Neural crest cell (in vitro differentiated cells): ENCODE results near the gene KRTCAP2. TPM values are rescaled to one million over a fixed set of nuclear protein-coding genes. Genes with fewer than 3 reads are reported as not detected.
"Not testable (repeated sequence)": the region's sequence is repeated elsewhere in the genome, so short reads cannot be mapped to it uniquely, and the experiment has no call there.

Experiments
- DNase-seq: peaks from one replicate; pipeline ENCODE4 v3.0.0; 2021; ENCODE audit warnings: low read depth, mixed read lengths, low spot score
- H3K27ac Mint-ChIP-seq: one replicate; pipeline ENCODE4 v1.8.0; 2021; ENCODE audit warnings: mild to moderate bottlenecking, mixed read lengths; ENCODE audit not compliant: unreplicated experiment
- H3K27me3 Mint-ChIP-seq: 2 replicates; pipeline ENCODE4 v1.8.0; 2021; ENCODE audit warnings: low read depth, mild to moderate bottlenecking, mixed read lengths
- H3K36me3 Mint-ChIP-seq: 2 replicates; pipeline ENCODE4 v1.8.0; 2021; ENCODE audit warnings: low read depth, mild to moderate bottlenecking, mixed read lengths
- H3K4me1 Mint-ChIP-seq: 2 replicates; pipeline ENCODE4 v1.8.0; 2021; ENCODE audit warnings: mixed read lengths
- H3K4me3 Mint-ChIP-seq: one replicate; pipeline ENCODE4 v1.8.0; 2021; ENCODE audit warnings: mild to moderate bottlenecking, mixed read lengths
- H3K9me3 Mint-ChIP-seq: 2 replicates; pipeline ENCODE4 v1.8.0; 2021; ENCODE audit warnings: mixed read lengths
- total RNA-seq: library from RNA; stranded (reverse); gene quantifications from 2 replicates; pipeline ENCODE4 v1.2.1, GENCODE V29; 2021
- TF ChIP-seq, protein P1 (sequence below): fragments of 200-600 bp; sonication (generic); conservative IDR thresholded peaks from 2 replicates; pipeline ENCODE4 v1.5.0; 2021; ENCODE audit warnings: antibody characterized with exemption, mild to moderate bottlenecking

The KRTCAP2 gene
- total RNA-seq, 1 donor from 2014 or later: 125 TPM

DNA sequence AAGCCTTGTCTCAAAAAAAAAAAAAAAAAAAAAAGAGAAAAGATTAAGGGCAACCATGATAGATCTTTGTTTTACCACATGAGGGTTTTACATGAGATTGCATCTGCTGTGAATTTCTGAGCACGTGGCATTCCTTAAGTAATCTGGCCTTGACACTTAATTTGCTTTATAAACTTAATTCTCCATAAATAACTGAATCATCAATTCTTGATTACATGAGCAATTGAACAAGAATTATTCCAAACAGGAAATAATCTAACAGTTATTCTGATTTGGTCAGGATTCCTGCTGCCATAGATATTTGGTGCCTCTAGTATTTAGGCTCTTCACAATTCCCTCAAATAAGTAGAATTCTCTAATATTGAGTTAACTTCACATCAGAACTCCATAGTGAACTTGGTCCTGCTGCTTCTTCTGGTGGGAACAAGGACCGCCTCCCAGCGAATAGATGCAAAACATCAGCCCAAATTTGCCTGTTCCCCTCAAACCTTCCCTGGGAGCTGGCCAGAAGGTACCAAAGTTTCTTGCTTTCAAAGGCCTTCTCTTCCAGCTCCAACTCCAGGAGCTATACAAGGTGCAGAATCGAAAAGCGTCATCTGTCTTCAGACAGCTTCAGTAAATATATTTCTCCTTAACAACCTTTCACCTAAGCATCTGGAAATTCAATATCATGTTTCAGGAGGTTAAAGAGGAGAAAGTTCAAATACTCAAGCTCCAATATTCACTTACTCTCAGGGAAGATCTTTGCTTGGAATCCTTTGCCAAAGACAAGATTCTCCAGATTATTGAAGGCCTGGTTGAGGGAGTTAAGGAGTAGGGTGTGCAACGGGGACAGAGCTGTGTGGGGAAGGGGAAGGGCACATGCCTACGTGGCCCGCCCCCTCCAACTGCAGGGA lies 1.0 kb downstream of the KRTCAP2 start:
- H3K27ac Mint-ChIP-seq: peak overlapping the region; percentile 97
- no peak for DNase-seq
- H3K4me3 Mint-ChIP-seq: peak overlapping the region; percentile 100
- H3K9me3 Mint-ChIP-seq: no peaks in the 10 kb centered on the region
- peaks cover 6% of the 10 kb centered on the region for H3K36me3 Mint-ChIP-seq
- TF ChIP-seq, protein P1, sequence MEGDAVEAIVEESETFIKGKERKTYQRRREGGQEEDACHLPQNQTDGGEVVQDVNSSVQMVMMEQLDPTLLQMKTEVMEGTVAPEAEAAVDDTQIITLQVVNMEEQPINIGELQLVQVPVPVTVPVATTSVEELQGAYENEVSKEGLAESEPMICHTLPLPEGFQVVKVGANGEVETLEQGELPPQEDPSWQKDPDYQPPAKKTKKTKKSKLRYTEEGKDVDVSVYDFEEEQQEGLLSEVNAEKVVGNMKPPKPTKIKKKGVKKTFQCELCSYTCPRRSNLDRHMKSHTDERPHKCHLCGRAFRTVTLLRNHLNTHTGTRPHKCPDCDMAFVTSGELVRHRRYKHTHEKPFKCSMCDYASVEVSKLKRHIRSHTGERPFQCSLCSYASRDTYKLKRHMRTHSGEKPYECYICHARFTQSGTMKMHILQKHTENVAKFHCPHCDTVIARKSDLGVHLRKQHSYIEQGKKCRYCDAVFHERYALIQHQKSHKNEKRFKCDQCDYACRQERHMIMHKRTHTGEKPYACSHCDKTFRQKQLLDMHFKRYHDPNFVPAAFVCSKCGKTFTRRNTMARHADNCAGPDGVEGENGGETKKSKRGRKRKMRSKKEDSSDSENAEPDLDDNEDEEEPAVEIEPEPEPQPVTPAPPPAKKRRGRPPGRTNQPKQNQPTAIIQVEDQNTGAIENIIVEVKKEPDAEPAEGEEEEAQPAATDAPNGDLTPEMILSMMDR: no peak
- H3K27me3 Mint-ChIP-seq: peaks cover 3% of the 10 kb centered on the region
- peaks cover 46% of the 10 kb centered on the region for H3K4me1 Mint-ChIP-seq

DNA sequence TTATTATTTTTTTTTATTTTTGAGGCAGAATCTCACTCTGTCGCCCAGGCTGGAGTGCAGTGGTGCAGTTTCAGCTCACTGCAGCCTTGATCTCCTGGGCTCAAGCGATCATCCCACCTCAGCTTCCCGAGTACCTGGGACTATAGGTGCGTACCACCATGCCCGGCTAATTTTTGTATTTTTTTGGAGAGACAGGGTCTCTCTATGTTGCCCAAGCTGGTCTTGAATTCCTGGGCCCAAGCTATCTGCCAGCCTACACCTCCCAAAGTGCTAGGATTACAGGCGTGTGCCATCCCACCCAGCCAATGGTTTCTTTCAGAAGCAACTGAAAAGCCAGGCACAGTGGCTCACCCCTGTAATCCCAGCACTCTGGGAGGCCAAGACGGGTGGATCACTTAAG lies 2.3 kb downstream of the KRTCAP2 start:
- H3K4me3 Mint-ChIP-seq: peak overlapping the region; percentile 100
- TF ChIP-seq, protein P1: no peak
- H3K9me3 Mint-ChIP-seq: no peaks in the 10 kb centered on the region
- peaks cover 3% of the 10 kb centered on the region for H3K27me3 Mint-ChIP-seq
- peaks cover 6% of the 10 kb centered on the region for H3K36me3 Mint-ChIP-seq
- no peak overlapping the region for H3K27ac Mint-ChIP-seq
- H3K4me1 Mint-ChIP-seq: peaks cover 43% of the 10 kb centered on the region
- DNase-seq: no peak

DNA sequence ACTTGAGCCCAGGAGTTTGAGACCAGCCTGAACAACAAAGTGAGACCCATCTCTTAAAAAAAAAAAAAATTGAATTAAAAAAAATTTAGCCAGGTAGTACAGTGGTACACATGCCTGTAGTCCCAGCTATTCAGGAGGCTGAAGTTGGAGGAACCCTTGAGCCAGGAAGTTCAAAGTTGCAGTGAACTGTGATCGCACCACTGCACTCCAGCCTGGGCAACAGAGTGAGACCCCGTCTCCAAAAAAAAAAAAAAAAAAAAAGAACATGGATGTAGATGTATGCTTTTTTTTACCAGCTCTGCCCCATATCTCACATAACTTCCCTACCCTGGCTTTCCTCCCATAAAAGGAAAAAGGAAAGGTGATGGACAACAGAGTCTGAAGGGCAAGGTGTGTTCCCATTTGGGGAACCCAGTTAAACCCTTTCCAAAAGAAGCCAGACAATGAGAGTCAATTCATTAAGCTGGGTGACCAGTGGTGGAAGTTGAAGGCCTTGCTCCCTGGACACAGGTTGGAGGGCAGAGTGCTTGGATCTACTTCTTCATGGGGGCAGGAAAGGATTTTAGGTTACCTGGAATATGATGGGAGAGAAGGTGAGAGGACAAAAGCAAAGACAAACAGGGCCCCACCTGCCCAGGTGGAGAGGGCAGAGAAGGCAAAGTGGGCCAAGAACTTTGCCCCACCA lies 2.9 kb downstream of the KRTCAP2 start:
- peak overlapping the region; percentile 78 for H3K4me3 Mint-ChIP-seq
- H3K27me3 Mint-ChIP-seq: peaks cover 3% of the 10 kb centered on the region
- H3K4me1 Mint-ChIP-seq: peaks cover 43% of the 10 kb centered on the region
- H3K9me3 Mint-ChIP-seq: no peaks in the 10 kb centered on the region
- TF ChIP-seq, protein P1: no peak
- DNase-seq: no peak
- no peak overlapping the region for H3K27ac Mint-ChIP-seq
- H3K36me3 Mint-ChIP-seq: peaks cover 6% of the 10 kb centered on the region

DNA sequence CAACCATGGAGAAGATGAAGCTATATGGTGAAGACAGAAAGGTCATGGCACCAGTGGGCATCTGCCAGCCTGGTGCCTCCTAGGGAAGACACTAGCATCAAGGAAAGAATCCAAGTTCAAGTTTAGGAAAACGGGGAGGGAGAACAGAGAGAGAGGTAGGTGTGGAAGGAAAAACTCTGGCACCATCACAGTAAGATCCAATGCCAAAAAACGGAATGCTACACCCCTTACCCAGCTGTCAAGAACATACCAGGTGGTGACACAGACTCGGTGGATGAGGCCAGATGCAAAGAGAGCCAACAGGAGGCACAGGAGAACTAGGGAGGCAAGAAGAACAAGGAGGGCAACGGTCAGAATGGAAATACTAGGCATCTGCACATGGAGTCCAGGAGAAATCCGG lies 3.6 kb downstream of the KRTCAP2 start:
- H3K4me3 Mint-ChIP-seq: peak overlapping the region; percentile 22
- TF ChIP-seq, protein P1: no peak
- H3K9me3 Mint-ChIP-seq: no peaks in the 10 kb centered on the region
- no peak overlapping the region for H3K27ac Mint-ChIP-seq
- peaks cover 6% of the 10 kb centered on the region for H3K36me3 Mint-ChIP-seq
- peaks cover 37% of the 10 kb centered on the region for H3K4me1 Mint-ChIP-seq
- no peak for DNase-seq
- H3K27me3 Mint-ChIP-seq: peaks cover 3% of the 10 kb centered on the region

DNA sequence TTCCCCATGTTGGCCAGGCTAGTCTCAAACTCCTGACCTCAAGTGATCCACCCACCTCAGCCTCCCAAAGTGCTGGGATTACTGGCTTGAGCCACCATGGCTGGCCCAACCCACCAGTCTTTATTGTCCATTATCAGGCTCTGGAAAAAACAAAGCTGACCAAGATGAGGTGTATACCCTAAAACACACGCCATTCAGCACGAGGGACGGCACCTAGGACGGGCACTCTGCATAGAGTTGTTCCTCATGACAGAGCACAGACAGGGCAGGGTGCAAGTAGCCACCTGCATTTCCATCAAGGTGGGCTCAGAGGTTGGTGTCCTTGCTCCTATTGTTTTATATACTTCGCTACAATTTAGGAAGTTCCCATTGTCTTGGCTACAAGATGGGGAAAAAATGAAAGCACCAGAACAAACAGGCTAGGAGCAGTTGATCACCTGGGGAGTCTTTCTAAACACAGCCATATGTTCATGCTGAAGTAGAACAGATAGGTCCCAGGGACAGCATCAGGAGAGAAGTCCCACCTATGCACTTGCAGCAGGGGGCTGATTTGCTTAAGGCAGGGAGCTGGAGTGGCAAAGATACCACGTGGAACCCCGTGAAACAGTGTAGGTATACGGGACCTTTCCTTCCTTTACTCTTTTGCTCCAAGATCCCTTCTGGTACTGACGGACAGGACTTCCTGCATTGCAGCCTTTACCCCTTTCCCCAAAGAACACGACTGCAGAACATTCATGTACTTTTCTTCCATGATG lies 4.5 kb downstream of the KRTCAP2 start:
- peaks cover 3% of the 10 kb centered on the region for H3K27me3 Mint-ChIP-seq
- TF ChIP-seq, protein P1: no peak
- no peak overlapping the region for H3K27ac Mint-ChIP-seq
- H3K36me3 Mint-ChIP-seq: peaks cover 6% of the 10 kb centered on the region
- H3K4me1 Mint-ChIP-seq: peaks cover 31% of the 10 kb centered on the region
- peak overlapping the region; percentile 41 for H3K4me3 Mint-ChIP-seq
- DNase-seq: no peak
- peaks cover 4% of the 10 kb centered on the region for H3K9me3 Mint-ChIP-seq

DNA sequence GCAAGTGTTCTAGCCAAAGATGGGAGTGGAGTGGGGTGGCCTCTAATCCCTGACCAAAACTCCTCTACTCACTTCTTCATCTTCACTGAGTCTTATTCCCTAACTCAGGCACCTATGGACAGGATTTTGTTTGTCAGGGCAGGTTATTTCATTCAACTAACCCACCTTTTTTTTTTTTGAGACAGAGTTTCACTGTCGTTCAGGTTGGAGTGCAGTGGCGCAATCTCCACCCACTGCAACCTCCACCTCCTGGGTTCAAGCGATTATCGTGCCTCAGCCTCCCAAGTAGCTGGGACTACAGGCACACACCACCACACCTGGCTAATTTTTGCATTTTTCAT lies 5.0 kb downstream of the KRTCAP2 start:
- H3K27ac Mint-ChIP-seq, H3K27me3 Mint-ChIP-seq, H3K9me3 Mint-ChIP-seq, DNase-seq, H3K36me3 Mint-ChIP-seq: not testable (repeated sequence)
- Mint-ChIP-seq H3K4me1 (peaks cover 25% of the 10 kb centered on the region), H3K4me3 (peak overlapping the region; percentile 79)
